HepG2 (cell line): ENCODE data around the gene AFAP1. TPM values are rescaled to one million over a fixed set of nuclear protein-coding genes. Genes with fewer than 3 reads are reported as not detected.

Experiments
- ATAC-seq: fragments of 200-7000 bp; cut with Tn5 transposase; 3 replicates; pipeline ENCODE4 v1.9.1; 2020; ENCODE audit warnings: mild to moderate bottlenecking, moderate library complexity
- BruUV-seq: library from RNA; stranded (reverse); fragments of 400-500 nt; replicated peaks from 2 replicates; lab custom pipeline; 2021; lab: Mats Ljungman, UMichigan
- CTCF ChIA-PET: fragments of 300-600 bp; formaldehyde crosslinking; extraction: SDS; loops from one replicate; lab custom pipeline; 2021; ENCODE audit warnings: low total read pairs, inconsistent platforms, low intra/inter-chr PET ratio; lab: Yijun Ruan, JAX
- POLR2A ChIA-PET: fragments of 350-600 bp; sonication (Branson Sonifier 250); formaldehyde crosslinking; loops from one replicate; lab custom pipeline; 2020; ENCODE audit warnings: antibody characterized with exemption, inconsistent platforms; lab: Yijun Ruan, JAX
- DNase-seq: peaks from one replicate; pipeline ENCODE4 v3.0.0-alpha.2; 2015; ENCODE audit warnings: low spot score
- FAIRE-seq: peaks from 3 replicates; lab custom pipeline; 2011; peaks lifted over from hg19 to GRCh38; lab: Jason Lieb, UNC
- H2AFZ ChIP-seq: one replicate; pipeline ENCODE4 v1.6.1; 2011; ENCODE audit warnings: low read length, inconsistent platforms
- H3K27ac ChIP-seq: fragments of 300-600 bp; 3 replicates; pipeline ENCODE4 v1.8.0; 2011; ENCODE audit warnings: mixed run types, mild to moderate bottlenecking, mixed read lengths, low read length, inconsistent platforms; ENCODE audit not compliant: insufficient read depth; ENCODE audit errors: extremely low read length
- H3K27me3 ChIP-seq, 2 experiments: fragments of 200-600 bp in 1 of 2; 2 replicates in 1 of 2; 3 replicates in 1 of 2; pipeline versions ENCODE4 v1.6.0 to v1.8.0; 2011; ENCODE audit warnings: low read length in 2 of 2, mild to moderate bottlenecking in 2 of 2, moderate library complexity in 2 of 2, inconsistent platforms in 1 of 2; ENCODE audit not compliant: insufficient read depth in 2 of 2, control insufficient read depth in 1 of 2
- H3K36me3 ChIP-seq, 2 experiments: fragments of 200-600 bp in 1 of 2; replicated peaks in 1 of 2; 2 replicates in 1 of 2; 3 replicates in 1 of 2; pipeline versions ENCODE4 v1.5.1 to v1.8.0; 2011; ENCODE audit warnings: low read length in 2 of 2, inconsistent platforms in 1 of 2; ENCODE audit not compliant: insufficient read depth in 2 of 2, control insufficient read depth in 1 of 2
- H3K4me1 ChIP-seq: 2 replicates; pipeline ENCODE4 v1.5.1; 2012; ENCODE audit warnings: low read length, inconsistent platforms; ENCODE audit not compliant: insufficient read depth
- H3K4me2 ChIP-seq: 2 replicates; pipeline ENCODE4 v1.6.0; 2011; ENCODE audit warnings: low read depth, low read length, inconsistent platforms
- H3K4me3 ChIP-seq, 3 experiments: fragments of 200-600 bp in 1 of 3; sonication (generic), shearing (Covaris generic) in 1 of 3; replicated peaks in 1 of 3; 2 replicates each; pipeline ENCODE4 v1.5.1; 2011 to 2016; ENCODE audit warnings: low read length in 3 of 3, inconsistent platforms in 2 of 3, low read depth in 2 of 3, mild to moderate bottlenecking in 2 of 3, control low read depth in 1 of 3, mixed read lengths in 1 of 3; ENCODE audit not compliant: insufficient read depth in 1 of 3
- H3K79me2 ChIP-seq: one replicate; pipeline ENCODE4 v1.6.1; 2011; ENCODE audit warnings: low read length, inconsistent platforms; ENCODE audit not compliant: insufficient read depth
- H3K9ac ChIP-seq: 2 replicates; pipeline ENCODE4 v1.6.0; 2011; ENCODE audit warnings: mild to moderate bottlenecking, low read depth, low read length, inconsistent platforms; ENCODE audit not compliant: insufficient read depth
- H3K9me3 ChIP-seq: 2 replicates; pipeline ENCODE4 v1.5.1; 2012; ENCODE audit warnings: mild to moderate bottlenecking, low read length
- H4K20me1 ChIP-seq: 2 replicates; pipeline ENCODE4 v1.6.0; 2011; ENCODE audit warnings: inconsistent platforms, mild to moderate bottlenecking, low read length, moderate library complexity; ENCODE audit not compliant: insufficient read depth
- ELF1 ChIP-seq: sonication (generic); formaldehyde crosslinking; IDR thresholded peaks from 2 replicates; pipeline ENCODE4 v1.4.0; 2020; ENCODE audit warnings: missing genetic modification reagents
- MED13 ChIP-seq: sonication (generic); formaldehyde crosslinking; IDR thresholded peaks from 2 replicates; pipeline ENCODE4 v1.5.0; 2020; ENCODE audit warnings: missing genetic modification reagents
- NKX3-1 ChIP-seq: sonication (generic); formaldehyde crosslinking; IDR thresholded peaks from 2 replicates; pipeline ENCODE4 v1.5.0; 2020; ENCODE audit warnings: missing genetic modification reagents
- PTBP1 ChIP-seq: fragments of 200-400 bp; formaldehyde crosslinking; IDR thresholded peaks from 2 replicates; pipeline ENCODE4 v1.6.1; 2018; ENCODE audit warnings: low read length, low read depth; ENCODE audit not compliant: poor library complexity, severe bottlenecking
- TOE1 ChIP-seq: sonication (generic); formaldehyde crosslinking; IDR thresholded peaks from 2 replicates; pipeline ENCODE4 v1.4.0; 2020; ENCODE audit warnings: mild to moderate bottlenecking, missing genetic modification reagents
- ZHX2 ChIP-seq, 2 experiments: sonication (generic) in 1 of 2; formaldehyde crosslinking in 1 of 2; IDR thresholded peaks; 2 replicates each; pipeline versions ENCODE4 v1.6.1 to v1.9.0; 2014 to 2022; ENCODE audit warnings: antibody characterized with exemption in 1 of 2, borderline replicate concordance in 1 of 2, inconsistent platforms in 1 of 2, low read depth in 1 of 2, missing genetic modification reagents in 1 of 2
- ZNF24 ChIP-seq: fragments of 450-650 bp; IDR thresholded peaks from 2 replicates; pipeline ENCODE4 v1.6.1; 2017; ENCODE audit warnings: antibody characterized with exemption, mild to moderate bottlenecking
- ZNF768 ChIP-seq: sonication (generic); formaldehyde crosslinking; IDR thresholded peaks from 2 replicates; pipeline ENCODE4 v1.4.0; 2020; ENCODE audit warnings: missing genetic modification reagents
- WGBS: methylation state at CpG from one replicate; pipeline ENCODE4 v1.1.6; 2017; ENCODE audit warnings: low lambda C conversion rate; 5-methylcytosine and 5-hydroxymethylcytosine counted together
- in situ Hi-C: cut with HindIII; loops from 2 replicates; pipeline ENCODE4 v1.10.0; 2017; ENCODE audit warnings: low pct_unique_long_range_greater_than_20kb; ENCODE audit not compliant: extremely low pct_ligation_motif_present
- intact Hi-C: fragments of 100-400 bp; cut with micrococcal nuclease; formaldehyde crosslinking; loops from one replicate; pipeline ENCODE4 v1.10.0; 2022; ENCODE audit not compliant: unreplicated experiment
- polyA plus RNA-seq, 8 experiments: library from polyadenylated mRNA; depleted of rRNA in 3 of 8; stranded (reverse) in 7 of 8; unstranded in 1 of 8; fragments of >200 nt; fragmentation: Illumina TruSeq in 4 of 8; extraction: Trizol in 4 of 8; gene quantifications; 2 replicates each; pipeline versions ENCODE4 v1.2.1 to v1.2.3, GENCODE V29; 2011 to 2016; ENCODE audit warnings: low read depth in 4 of 8, missing spikeins in 1 of 8, mixed read lengths in 1 of 8; ENCODE audit not compliant: insufficient read depth in 1 of 8
- total RNA-seq, 5 experiments: library from RNA; depleted of rRNA; stranded (reverse); fragments of >200 nt; fragmentation: Illumina TruSeq; extraction: Trizol; gene quantifications; 2 replicates each; pipeline ENCODE4 v1.2.3, GENCODE V29; 2016; ENCODE audit warnings: low read depth in 1 of 5
- TF ChIP-seq, protein P1 (sequence below): sonication (generic); formaldehyde crosslinking; conservative IDR thresholded peaks from 2 replicates; pipeline ENCODE4 v1.4.0; 2020; ENCODE audit warnings: mild to moderate bottlenecking, missing genetic modification reagents, moderate library complexity
- TF ChIP-seq, protein P2 (sequence below): sonication (generic); formaldehyde crosslinking; IDR thresholded peaks from 2 replicates; pipeline ENCODE4 v1.5.0; 2020; ENCODE audit warnings: mild to moderate bottlenecking, missing genetic modification reagents

AFAP1 gene
- total and polyA plus RNA-seq, 2 of the 13 experiments (the other 11 are each of a cell fraction or from before 2014, with no cell fraction given), result 2.5 TPM

DNA sequence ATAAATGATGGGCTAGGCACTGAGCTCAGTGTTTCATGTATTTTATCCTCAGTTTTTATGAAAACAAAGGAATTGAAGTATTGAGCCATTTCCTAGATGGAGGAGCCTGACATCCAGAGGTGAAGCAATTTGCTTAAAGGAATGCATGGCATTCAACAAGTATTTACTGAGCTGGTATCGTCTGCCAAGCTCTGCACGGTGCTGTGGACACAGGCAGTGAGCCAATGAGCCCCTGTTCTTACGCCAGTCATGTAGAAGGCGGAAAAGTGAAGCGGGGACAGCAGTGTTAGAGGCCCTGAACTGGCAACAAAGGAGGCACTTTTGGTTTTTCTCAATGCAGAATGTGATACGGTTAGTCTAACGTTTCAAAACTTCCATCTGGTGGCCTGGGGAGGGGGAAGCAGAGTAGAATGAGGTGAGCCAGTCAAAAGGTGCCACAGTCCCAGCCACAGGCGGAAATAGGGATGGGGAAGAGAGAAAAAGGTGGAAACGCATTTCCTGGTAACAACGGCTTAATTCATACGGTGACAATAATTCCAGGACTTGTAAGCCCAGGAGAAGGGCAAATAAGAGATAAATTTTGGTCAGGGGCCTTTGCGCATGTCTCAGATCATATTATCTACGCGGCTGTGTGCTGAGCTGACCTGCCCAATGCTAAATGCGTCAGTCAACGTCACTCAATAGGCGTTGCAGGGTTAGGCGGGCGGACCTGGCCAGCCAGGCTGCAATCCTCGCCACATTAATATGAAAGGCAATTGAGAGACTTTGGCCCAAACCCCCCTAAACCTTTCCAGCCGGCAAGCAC lies 133.9 kb downstream of the AFAP1 start:
- Histone ChIP-seq H3K4me1 (peaks cover 57% of the 10 kb centered on the region), H3K4me3 (peak overlapping the region; percentile 42 to 66 (median 42); a peak in 5 of 6 replicates), H3K27me3 (no peaks in the 10 kb centered on the region), H3K9ac (peak overlapping the region; percentile 74), H3K27ac (peak overlapping the region; percentile 85), H3K9me3 (no peaks in the 10 kb centered on the region), H3K4me2 (peak overlapping the region; percentile 78), H4K20me1 (no peaks in the 10 kb centered on the region), H2AFZ (peak overlapping the region; percentile 42), H3K36me3 (peaks cover 0 to 2% of the 10 kb centered on the region in 2 experiments; a peak in 1 of 5 replicates), H3K79me2 (no peaks in the 10 kb centered on the region)
- in situ Hi-C loops (no loop called here), intact Hi-C loops (no loop called here)
- TSS peak; percentile 95 for BruUV-seq
- peak; percentile 96 for DNase-seq
- WGBS, result 11% methylated on average over 19 of the region's 21 CpGs
- FAIRE-seq, result peak; percentile 81
- ATAC-seq, result peak; percentile 95
- ChIA-PET CTCF (interaction anchor here (3.1 to 3.3 kb wide), 2 partner anchors 38 to 182 kb away, joined by 19 to 44 read pairs; no protein-coding TSS in a partner anchor), POLR2A (interaction anchor here (0.6 to 1.8 kb wide), 13 partner anchors 8 to 738 kb away, joined by 3 to 8 read pairs (median 4); partner anchors contain the start of gene GRPEL1)
- TF ChIP-seq, protein P1, sequence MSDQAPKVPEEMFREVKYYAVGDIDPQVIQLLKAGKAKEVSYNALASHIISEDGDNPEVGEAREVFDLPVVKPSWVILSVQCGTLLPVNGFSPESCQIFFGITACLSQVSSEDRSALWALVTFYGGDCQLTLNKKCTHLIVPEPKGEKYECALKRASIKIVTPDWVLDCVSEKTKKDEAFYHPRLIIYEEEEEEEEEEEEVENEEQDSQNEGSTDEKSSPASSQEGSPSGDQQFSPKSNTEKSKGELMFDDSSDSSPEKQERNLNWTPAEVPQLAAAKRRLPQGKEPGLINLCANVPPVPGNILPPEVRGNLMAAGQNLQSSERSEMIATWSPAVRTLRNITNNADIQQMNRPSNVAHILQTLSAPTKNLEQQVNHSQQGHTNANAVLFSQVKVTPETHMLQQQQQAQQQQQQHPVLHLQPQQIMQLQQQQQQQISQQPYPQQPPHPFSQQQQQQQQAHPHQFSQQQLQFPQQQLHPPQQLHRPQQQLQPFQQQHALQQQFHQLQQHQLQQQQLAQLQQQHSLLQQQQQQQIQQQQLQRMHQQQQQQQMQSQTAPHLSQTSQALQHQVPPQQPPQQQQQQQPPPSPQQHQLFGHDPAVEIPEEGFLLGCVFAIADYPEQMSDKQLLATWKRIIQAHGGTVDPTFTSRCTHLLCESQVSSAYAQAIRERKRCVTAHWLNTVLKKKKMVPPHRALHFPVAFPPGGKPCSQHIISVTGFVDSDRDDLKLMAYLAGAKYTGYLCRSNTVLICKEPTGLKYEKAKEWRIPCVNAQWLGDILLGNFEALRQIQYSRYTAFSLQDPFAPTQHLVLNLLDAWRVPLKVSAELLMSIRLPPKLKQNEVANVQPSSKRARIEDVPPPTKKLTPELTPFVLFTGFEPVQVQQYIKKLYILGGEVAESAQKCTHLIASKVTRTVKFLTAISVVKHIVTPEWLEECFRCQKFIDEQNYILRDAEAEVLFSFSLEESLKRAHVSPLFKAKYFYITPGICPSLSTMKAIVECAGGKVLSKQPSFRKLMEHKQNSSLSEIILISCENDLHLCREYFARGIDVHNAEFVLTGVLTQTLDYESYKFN (CRISPR knock-in tag), result peak; percentile 73
- TF ChIP-seq TOE1 (CRISPR knock-in tag), result no peak
- TF ChIP-seq MED13 (CRISPR knock-in tag), result no peak
- TF ChIP-seq PTBP1, result no peak
- TF ChIP-seq, protein P2, sequence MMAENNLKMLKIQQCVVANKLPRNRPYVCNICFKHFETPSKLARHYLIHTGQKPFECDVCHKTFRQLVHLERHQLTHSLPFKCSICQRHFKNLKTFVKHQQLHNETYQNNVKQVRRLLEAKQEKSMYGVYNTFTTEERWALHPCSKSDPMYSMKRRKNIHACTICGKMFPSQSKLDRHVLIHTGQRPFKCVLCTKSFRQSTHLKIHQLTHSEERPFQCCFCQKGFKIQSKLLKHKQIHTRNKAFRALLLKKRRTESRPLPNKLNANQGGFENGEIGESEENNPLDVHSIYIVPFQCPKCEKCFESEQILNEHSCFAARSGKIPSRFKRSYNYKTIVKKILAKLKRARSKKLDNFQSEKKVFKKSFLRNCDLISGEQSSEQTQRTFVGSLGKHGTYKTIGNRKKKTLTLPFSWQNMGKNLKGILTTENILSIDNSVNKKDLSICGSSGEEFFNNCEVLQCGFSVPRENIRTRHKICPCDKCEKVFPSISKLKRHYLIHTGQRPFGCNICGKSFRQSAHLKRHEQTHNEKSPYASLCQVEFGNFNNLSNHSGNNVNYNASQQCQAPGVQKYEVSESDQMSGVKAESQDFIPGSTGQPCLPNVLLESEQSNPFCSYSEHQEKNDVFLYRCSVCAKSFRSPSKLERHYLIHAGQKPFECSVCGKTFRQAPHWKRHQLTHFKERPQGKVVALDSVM, result peak; percentile 16; the same call in 1 of the 2 replicates
- TF ChIP-seq ELF1 (CRISPR knock-in tag), result peak; percentile 53; the same call in 1 of the 2 replicates
- peak; percentile 46; the same call in 1 of the 2 replicates for TF ChIP-seq ZHX2 (IDR thresholded peaks at IDR 0.05; ENCODE audit: low read depth)
- no peak for TF ChIP-seq ZHX2 (CRISPR knock-in tag; IDR thresholded peaks at IDR 0.05; ENCODE audit: borderline replicate concordance)
- TF ChIP-seq ZNF768 (CRISPR knock-in tag), result no peak
- TF ChIP-seq NKX3-1, result no peak
- TF ChIP-seq ZNF24, result no peak
